ENCODE data around the gene PDE2A. TPM values are rescaled to one million over a fixed set of nuclear protein-coding genes. Genes with fewer than 3 reads are reported as not detected.

PDE2A gene
- total and polyA plus RNA-seq, 2 of the 4 experiments (the other 2 are of a cell fraction), result 0.02 TPM; not detected in 1

DNA sequence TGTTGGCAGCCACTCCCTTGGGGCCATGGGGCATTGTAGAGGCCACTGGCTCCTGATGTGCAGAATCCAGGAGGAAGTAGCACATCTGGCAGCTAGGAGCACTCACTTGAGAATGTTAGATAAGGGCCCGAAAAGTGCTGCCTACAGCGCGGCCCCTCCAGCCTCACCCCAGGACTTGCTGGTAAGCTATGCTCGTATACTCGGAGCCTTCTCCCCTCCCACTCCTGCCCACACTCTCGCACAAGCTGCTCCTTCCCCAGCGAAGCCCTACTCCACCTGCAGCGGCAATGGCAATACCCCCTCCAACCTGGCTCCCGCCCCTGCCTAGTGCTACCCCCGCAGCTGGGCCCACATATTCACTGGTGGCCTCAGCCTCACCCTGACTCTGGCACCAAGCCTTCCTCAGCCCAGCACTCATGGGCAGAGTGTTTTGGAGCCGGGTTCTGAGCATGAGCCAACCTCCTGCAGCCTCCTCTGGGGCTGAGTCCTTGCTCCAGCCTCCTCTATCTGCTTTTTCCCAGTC, 47.7 kb downstream of the PDE2A start:
- Histone ChIP-seq H3K4me3 (ENCODE audit: insufficient read depth, low read depth, low read length) (no peak overlapping the region), H3K4ac (ENCODE audit: low read depth, low read length) (no peak overlapping the region), H3K56ac (ENCODE audit: extremely low read depth, insufficient read depth, low read length) (no peak overlapping the region), H3K9me1 (ENCODE audit: insufficient read depth, low read length) (no peaks in the 10 kb centered on the region), H3K4me2 (ENCODE audit: low read depth, low read length) (no peak overlapping the region), H3K27me3 (ENCODE audit: control insufficient read depth, insufficient read depth, low read length) (peaks cover 58% of the 10 kb centered on the region), H2BK5ac (ENCODE audit: low read depth, low read length, poor library complexity, severe bottlenecking) (no peak overlapping the region), H2BK120ac (ENCODE audit: low read depth, low read length) (no peak overlapping the region), H3K14ac (replicated peaks; ENCODE audit: low read depth, low read length) (no peak overlapping the region), H2AK5ac (ENCODE audit: low read depth, low read length) (no peak overlapping the region), H2BK15ac (ENCODE audit: low read depth, low read length) (no peak overlapping the region), H2AK9ac (replicated peaks; ENCODE audit: low read depth, low read length, poor library complexity) (no peak overlapping the region), H3K9me3 (ENCODE audit: control insufficient read depth, insufficient read depth, low read length) (no peaks in the 10 kb centered on the region), H3K23ac (ENCODE audit: low read depth, low read length) (no peak overlapping the region), H2AFZ (replicated peaks; ENCODE audit: low read length, poor library complexity) (no peak overlapping the region), H3K79me1 (ENCODE audit: low read depth in 1 of 2, low read length in 2 of 2) (no peaks in the 10 kb centered on the region), H3K4me1 (ENCODE audit: control insufficient read depth, insufficient read depth, low read length) (peaks cover 7% of the 10 kb centered on the region; the same call in 1 of the 2 replicates), H3K18ac (ENCODE audit: low read depth, low read length) (no peak overlapping the region), H3K9ac (ENCODE audit: low read depth, low read length) (no peak overlapping the region), H3K27ac (ENCODE audit: insufficient read depth, low read length) (no peak overlapping the region), H4K8ac (ENCODE audit: low read depth in 2 of 2, low read length in 2 of 2) (no peak overlapping the region), H4K91ac (ENCODE audit: insufficient read depth, low read depth, low read length) (no peak overlapping the region), H2BK20ac (ENCODE audit: low read depth, low read length) (no peak overlapping the region), H4K20me1 (ENCODE audit: insufficient read depth, low read length) (no peaks in the 10 kb centered on the region; the same call in 1 of the 2 replicates), H4K5ac (ENCODE audit: low read depth, low read length) (no peak overlapping the region), H3K36me3 (ENCODE audit: control insufficient read depth, insufficient read depth, low read length) (no peaks in the 10 kb centered on the region)
- no TSS peak for BruUV-seq (replicated peaks)
- in situ Hi-C loops (cut with MboI; ENCODE audit: low sequenced_read_pairs), result no loop called here
- dilution Hi-C loops (cut with HindIII; ENCODE audit: low sequenced_read_pairs, unreplicated experiment), result no loop called here
- TF ChIP-seq MAZ (IDR thresholded peaks at IDR 0.05; ENCODE audit: borderline replicate concordance, low read depth, low read length), result no peak
- no peak for TF ChIP-seq SMC3 (IDR thresholded peaks at IDR 0.05; ENCODE audit: low read depth, low read length)
- TF ChIP-seq, protein P1, sequence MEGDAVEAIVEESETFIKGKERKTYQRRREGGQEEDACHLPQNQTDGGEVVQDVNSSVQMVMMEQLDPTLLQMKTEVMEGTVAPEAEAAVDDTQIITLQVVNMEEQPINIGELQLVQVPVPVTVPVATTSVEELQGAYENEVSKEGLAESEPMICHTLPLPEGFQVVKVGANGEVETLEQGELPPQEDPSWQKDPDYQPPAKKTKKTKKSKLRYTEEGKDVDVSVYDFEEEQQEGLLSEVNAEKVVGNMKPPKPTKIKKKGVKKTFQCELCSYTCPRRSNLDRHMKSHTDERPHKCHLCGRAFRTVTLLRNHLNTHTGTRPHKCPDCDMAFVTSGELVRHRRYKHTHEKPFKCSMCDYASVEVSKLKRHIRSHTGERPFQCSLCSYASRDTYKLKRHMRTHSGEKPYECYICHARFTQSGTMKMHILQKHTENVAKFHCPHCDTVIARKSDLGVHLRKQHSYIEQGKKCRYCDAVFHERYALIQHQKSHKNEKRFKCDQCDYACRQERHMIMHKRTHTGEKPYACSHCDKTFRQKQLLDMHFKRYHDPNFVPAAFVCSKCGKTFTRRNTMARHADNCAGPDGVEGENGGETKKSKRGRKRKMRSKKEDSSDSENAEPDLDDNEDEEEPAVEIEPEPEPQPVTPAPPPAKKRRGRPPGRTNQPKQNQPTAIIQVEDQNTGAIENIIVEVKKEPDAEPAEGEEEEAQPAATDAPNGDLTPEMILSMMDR (conservative IDR thresholded peaks at IDR 0.05; ENCODE audit: low read depth, low read length), result no peak
- TF ChIP-seq NFE2L2 (IDR thresholded peaks at IDR 0.05; ENCODE audit: low read depth, low read length), result no peak
- TF ChIP-seq, protein P2, sequence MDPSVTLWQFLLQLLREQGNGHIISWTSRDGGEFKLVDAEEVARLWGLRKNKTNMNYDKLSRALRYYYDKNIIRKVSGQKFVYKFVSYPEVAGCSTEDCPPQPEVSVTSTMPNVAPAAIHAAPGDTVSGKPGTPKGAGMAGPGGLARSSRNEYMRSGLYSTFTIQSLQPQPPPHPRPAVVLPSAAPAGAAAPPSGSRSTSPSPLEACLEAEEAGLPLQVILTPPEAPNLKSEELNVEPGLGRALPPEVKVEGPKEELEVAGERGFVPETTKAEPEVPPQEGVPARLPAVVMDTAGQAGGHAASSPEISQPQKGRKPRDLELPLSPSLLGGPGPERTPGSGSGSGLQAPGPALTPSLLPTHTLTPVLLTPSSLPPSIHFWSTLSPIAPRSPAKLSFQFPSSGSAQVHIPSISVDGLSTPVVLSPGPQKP (IDR thresholded peaks at IDR 0.05; ENCODE audit: borderline replicate concordance, low read depth, low read length), result no peak
- TF ChIP-seq RCOR1 (IDR thresholded peaks at IDR 0.05; ENCODE audit: insufficient replicate concordance, low read length), result no peak
- no peak for DNase-seq
- ATAC-seq (ENCODE audit: low read depth), result no peak
- WGBS, 2 experiments (ENCODE audit: extremely low coverage in 2 of 2, insufficient read length in 1 of 2), result 50% methylated on average over 9 of the region's 11 CpGs; no CpG with 5 or more reads in 1 of the 2 experiments
- intact Hi-C loops (cut with micrococcal nuclease), result no loop called here
- ChIA-PET POLR2A (ENCODE audit: unreplicated experiment) (no interaction called here), CTCF (interaction anchor here (1.5 kb wide), 1 partner anchor 10 kb away, joined by 4 read pairs; no protein-coding TSS in a partner anchor)

Data from IMR-90 (cell line).